NB4 (cell line): ENCODE results near the gene COMMD4.
"Not testable (repeated sequence)": the region's sequence is repeated elsewhere in the genome, so short reads cannot be mapped to it uniquely, and the experiment has no call there.

ENCODE experiments used
- TF ChIP-seq, protein P1 (sequence below): IDR thresholded peaks from one replicate; pipeline ENCODE4 v1.5.1; 2012; ENCODE audit warnings: low read depth, low read length
- TF ChIP-seq, protein P2 (sequence below): IDR thresholded peaks from 2 replicates; pipeline ENCODE4 v1.6.1; 2011; ENCODE audit warnings: low read depth, low read length

DNA sequence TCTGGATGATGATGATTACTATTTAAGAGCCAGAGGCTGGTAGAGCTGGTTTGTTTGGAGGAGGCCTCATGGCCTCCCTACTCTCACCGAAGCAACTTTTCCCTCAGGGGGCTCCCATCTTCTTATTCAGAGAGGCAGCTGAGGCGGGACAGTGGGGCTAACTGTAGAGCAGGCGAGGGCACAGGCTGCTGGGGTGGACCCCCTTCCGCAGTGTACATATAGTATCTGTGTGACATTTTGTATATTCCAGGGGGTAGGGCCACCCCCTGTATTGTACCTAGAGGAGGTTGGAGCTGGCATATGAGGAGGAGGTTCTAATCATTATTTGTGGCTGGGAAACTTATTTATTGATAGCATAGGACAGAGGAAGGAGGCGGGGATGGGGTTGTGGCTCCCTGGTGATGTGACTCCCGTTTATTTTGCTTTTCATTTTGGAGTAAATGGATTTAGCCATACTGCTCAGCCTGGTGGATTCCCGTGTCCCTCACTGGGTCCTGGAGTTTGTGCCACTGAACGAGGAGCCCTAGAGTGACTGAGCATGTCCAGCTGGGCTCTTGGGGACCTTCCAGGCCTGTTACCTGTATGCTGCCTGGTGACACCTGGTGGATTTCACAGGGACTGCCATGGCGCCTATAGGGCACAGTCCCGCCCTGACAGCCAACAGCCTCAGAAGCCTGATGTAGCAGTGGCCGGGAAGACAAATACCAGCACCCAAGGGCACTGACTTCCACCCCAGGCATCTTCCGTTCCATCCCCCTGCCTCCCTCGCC lies 37.1 kb upstream of the COMMD4 start:
- TF ChIP-seq, protein P1, sequence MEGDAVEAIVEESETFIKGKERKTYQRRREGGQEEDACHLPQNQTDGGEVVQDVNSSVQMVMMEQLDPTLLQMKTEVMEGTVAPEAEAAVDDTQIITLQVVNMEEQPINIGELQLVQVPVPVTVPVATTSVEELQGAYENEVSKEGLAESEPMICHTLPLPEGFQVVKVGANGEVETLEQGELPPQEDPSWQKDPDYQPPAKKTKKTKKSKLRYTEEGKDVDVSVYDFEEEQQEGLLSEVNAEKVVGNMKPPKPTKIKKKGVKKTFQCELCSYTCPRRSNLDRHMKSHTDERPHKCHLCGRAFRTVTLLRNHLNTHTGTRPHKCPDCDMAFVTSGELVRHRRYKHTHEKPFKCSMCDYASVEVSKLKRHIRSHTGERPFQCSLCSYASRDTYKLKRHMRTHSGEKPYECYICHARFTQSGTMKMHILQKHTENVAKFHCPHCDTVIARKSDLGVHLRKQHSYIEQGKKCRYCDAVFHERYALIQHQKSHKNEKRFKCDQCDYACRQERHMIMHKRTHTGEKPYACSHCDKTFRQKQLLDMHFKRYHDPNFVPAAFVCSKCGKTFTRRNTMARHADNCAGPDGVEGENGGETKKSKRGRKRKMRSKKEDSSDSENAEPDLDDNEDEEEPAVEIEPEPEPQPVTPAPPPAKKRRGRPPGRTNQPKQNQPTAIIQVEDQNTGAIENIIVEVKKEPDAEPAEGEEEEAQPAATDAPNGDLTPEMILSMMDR: not testable (repeated sequence)
- TF ChIP-seq, protein P2, sequence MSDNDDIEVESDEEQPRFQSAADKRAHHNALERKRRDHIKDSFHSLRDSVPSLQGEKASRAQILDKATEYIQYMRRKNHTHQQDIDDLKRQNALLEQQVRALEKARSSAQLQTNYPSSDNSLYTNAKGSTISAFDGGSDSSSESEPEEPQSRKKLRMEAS: not testable (repeated sequence)
